Smooth muscle cell (in vitro differentiated cells): ENCODE results near the gene KIAA0040. TPM values are rescaled to one million over a fixed set of nuclear protein-coding genes. Genes with fewer than 3 reads are reported as not detected.

Experiments used
- DNase-seq: peaks from one replicate; lab custom pipeline; 2025; ENCODE audit not compliant: unreplicated experiment; lab: John Stamatoyannopoulos, UW
- H2AFZ ChIP-seq: fragments of 200-600 bp; sonication (generic); 2 replicates; pipeline ENCODE4 v1.6.0; 2016; ENCODE audit warnings: antibody characterized with exemption, low read depth, mild to moderate bottlenecking
- H3F3A ChIP-seq: fragments of 200-600 bp; sonication (generic); 2 replicates; pipeline ENCODE4 v1.6.0; 2017; ENCODE audit warnings: antibody characterized with exemption, low read depth
- H3K27ac ChIP-seq: fragments of 200-600 bp; sonication (generic); 2 replicates; pipeline ENCODE4 v1.5.1; 2016; ENCODE audit warnings: low read depth, mild to moderate bottlenecking
- H3K27me3 ChIP-seq: fragments of 200-600 bp; sonication (generic); 2 replicates; pipeline ENCODE4 v1.6.1; 2016; ENCODE audit warnings: low read depth, mild to moderate bottlenecking
- H3K36me3 ChIP-seq: fragments of 200-600 bp; sonication (generic); 2 replicates; pipeline ENCODE4 v1.5.1; 2016; ENCODE audit warnings: low read depth
- H3K4me1 ChIP-seq: fragments of 200-600 bp; sonication (generic); 2 replicates; pipeline ENCODE4 v1.5.1; 2016; ENCODE audit warnings: low read depth
- H3K4me2 ChIP-seq: fragments of 200-600 bp; sonication (generic); 2 replicates; pipeline ENCODE4 v1.6.0; 2016; ENCODE audit warnings: mild to moderate bottlenecking
- H3K4me3 ChIP-seq: fragments of 200-600 bp; sonication (generic); 2 replicates; pipeline ENCODE4 v1.5.1; 2016; ENCODE audit warnings: mild to moderate bottlenecking
- H3K79me2 ChIP-seq: fragments of 200-600 bp; sonication (generic); 2 replicates; pipeline ENCODE4 v1.6.0; 2016; ENCODE audit warnings: low read depth, mild to moderate bottlenecking
- H3K9ac ChIP-seq: fragments of 200-600 bp; sonication (generic); 2 replicates; pipeline ENCODE4 v1.6.0; 2016; ENCODE audit warnings: low read depth
- H3K9me3 ChIP-seq: fragments of 200-600 bp; sonication (generic); replicated peaks from 2 replicates; pipeline ENCODE4 v1.5.1; 2016; ENCODE audit warnings: low read depth
- H4K20me1 ChIP-seq: fragments of 200-600 bp; sonication (generic); 2 replicates; pipeline ENCODE4 v1.6.0; 2016; ENCODE audit warnings: low read depth
- CTCF ChIP-seq: fragments of 200-600 bp; sonication (generic); IDR thresholded peaks from 2 replicates; pipeline ENCODE4 v1.5.1; 2017; ENCODE audit warnings: borderline replicate concordance, mild to moderate bottlenecking, antibody characterized with exemption; ENCODE audit not compliant: insufficient read depth, poor library complexity, severe bottlenecking
- WGBS: methylation state at CpG from one replicate; pipeline ENCODE4 v1.1.7; 2016; ENCODE audit warnings: low lambda C conversion rate; 5-methylcytosine and 5-hydroxymethylcytosine counted together
- polyA plus RNA-seq: library from polyadenylated mRNA; unstranded; fragments of >200 nt; fragmentation: Nextera tagmentation; extraction: Ambion mirVana; gene quantifications from 2 replicates; pipeline ENCODE4 v1.2.1, GENCODE V29; 2016
- total RNA-seq: library from RNA; depleted of rRNA; stranded (reverse); fragments of >200 nt; gene quantifications from 2 replicates; pipeline ENCODE4 v1.2.3, GENCODE V29; 2014

KIAA0040 gene
- total and polyA plus RNA-seq, 2 experiments from 2014 or later, result 3.8 to 8.9 TPM

GRCh38 chr1:175129997-175130648 lies 62.5 kb downstream of the KIAA0040 start:
- no peak for TF ChIP-seq CTCF
- peaks cover 13% of the 10 kb centered on the region for H3K4me1 ChIP-seq
- no peaks in the 10 kb centered on the region for H3F3A ChIP-seq
- H3K9me3 ChIP-seq, result no peaks in the 10 kb centered on the region
- no peak overlapping the region for H3K4me3 ChIP-seq
- 62% methylated on average over 5 of the region's 5 CpGs for WGBS
- no peaks in the 10 kb centered on the region for H4K20me1 ChIP-seq
- no peak overlapping the region for H3K9ac ChIP-seq
- no peak overlapping the region for H3K27ac ChIP-seq
- DNase-seq, result no peak
- H2AFZ ChIP-seq, result no peak overlapping the region
- no peaks in the 10 kb centered on the region for H3K36me3 ChIP-seq
- no peaks in the 10 kb centered on the region for H3K27me3 ChIP-seq
- no peak overlapping the region for H3K4me2 ChIP-seq
- H3K79me2 ChIP-seq, result no peaks in the 10 kb centered on the region

- Histone ChIP-seq H4K20me1 (no peaks in the 10 kb centered on the region), H3K9ac (no peak overlapping the region), H3K79me2 (no peaks in the 10 kb centered on the region), H3K4me1 (peaks cover 13% of the 10 kb centered on the region), H3K4me3 (no peak overlapping the region), H3K27ac (no peak overlapping the region), H3K36me3 (no peaks in the 10 kb centered on the region), H3K9me3 (no peaks in the 10 kb centered on the region), H3F3A (no peaks in the 10 kb centered on the region), H3K4me2 (no peak overlapping the region), H3K27me3 (no peaks in the 10 kb centered on the region), H2AFZ (no peak overlapping the region)
- no peak for DNase-seq
- TF ChIP-seq CTCF, result no peak
- WGBS, result 90% methylated on average over 2 of the region's 2 CpGs
Measured at GRCh38 chr1:175129644-175129996, 63.0 kb downstream of the KIAA0040 start.

GRCh38 chr1:175129182-175129581 lies 63.4 kb downstream of the KIAA0040 start:
- no peak for DNase-seq
- Histone ChIP-seq H3K9me3 (no peaks in the 10 kb centered on the region), H3K27me3 (no peaks in the 10 kb centered on the region), H2AFZ (no peak overlapping the region), H3K9ac (no peak overlapping the region), H3F3A (no peaks in the 10 kb centered on the region), H3K4me3 (no peak overlapping the region), H3K4me1 (peaks cover 13% of the 10 kb centered on the region), H3K27ac (no peak overlapping the region), H4K20me1 (no peaks in the 10 kb centered on the region), H3K79me2 (no peaks in the 10 kb centered on the region), H3K4me2 (no peak overlapping the region), H3K36me3 (no peaks in the 10 kb centered on the region)
- TF ChIP-seq CTCF, result no peak
- WGBS, result 74% methylated on average over 1 of the region's 1 CpG

GRCh38 chr1:175128523-175128922 lies 64.1 kb downstream of the KIAA0040 start:
- 93% methylated on average over 9 of the region's 9 CpGs for WGBS
- TF ChIP-seq CTCF, result no peak
- Histone ChIP-seq H2AFZ (no peak overlapping the region), H3K36me3 (no peaks in the 10 kb centered on the region), H3F3A (no peaks in the 10 kb centered on the region), H3K4me1 (peaks cover 13% of the 10 kb centered on the region), H3K4me3 (no peak overlapping the region), H3K27me3 (no peaks in the 10 kb centered on the region), H4K20me1 (no peaks in the 10 kb centered on the region), H3K27ac (no peak overlapping the region), H3K9ac (no peak overlapping the region), H3K79me2 (no peaks in the 10 kb centered on the region), H3K4me2 (no peak overlapping the region), H3K9me3 (no peaks in the 10 kb centered on the region)
- DNase-seq, result no peak
